CD4-positive, alpha-beta memory T cell (primary cell): ENCODE results near the gene HINT3. TPM values are rescaled to one million over a fixed set of nuclear protein-coding genes. Genes with fewer than 3 reads are reported as not detected.
A peak's percentile ranks its signal among the peaks of the same experiment; 100 is the strongest.

Source experiments
- CTCF ChIA-PET: fragments of 350-600 bp; sonication (Branson Sonifier 250); formaldehyde crosslinking; loops from one replicate; lab custom pipeline; 2021; ENCODE audit warnings: inconsistent platforms; ENCODE audit not compliant: partially characterized antibody; lab: Charles Lee
- POLR2A ChIA-PET: fragments of 350-600 bp; sonication (Branson Sonifier 250); formaldehyde crosslinking; loops from one replicate; lab custom pipeline; 2021; ENCODE audit not compliant: partially characterized antibody; lab: Charles Lee
- DNase-seq, 5 donors: peaks; one replicate each; pipeline versions ENCODE4 v3.0.0 to v3.0.0-alpha.2; 2020 to 2022; ENCODE audit warnings: mixed read lengths in 1 of 5
- H3K27ac ChIP-seq: one replicate; pipeline ENCODE4 v1.7.0; 2013; ENCODE audit warnings: low read depth, low read length
- H3K27me3 ChIP-seq: 2 replicates; pipeline ENCODE4 v1.7.0; 2013; ENCODE audit warnings: mild to moderate bottlenecking, low read length, moderate library complexity; ENCODE audit not compliant: insufficient read depth
- H3K36me3 ChIP-seq: 2 replicates; pipeline ENCODE4 v1.7.0; 2013; ENCODE audit warnings: mild to moderate bottlenecking, low read length, moderate library complexity; ENCODE audit not compliant: insufficient read depth
- H3K4me1 ChIP-seq: 2 replicates; pipeline ENCODE4 v1.7.0; 2013; ENCODE audit warnings: mild to moderate bottlenecking, low read length, moderate library complexity; ENCODE audit not compliant: insufficient read depth
- H3K4me3 ChIP-seq, 2 donors: one replicate each; pipeline ENCODE4 v1.7.0; 2013; ENCODE audit warnings: low read length in 2 of 2, mild to moderate bottlenecking in 1 of 2
- H3K9me3 ChIP-seq, 2 donors: one replicate each; pipeline ENCODE4 v1.7.0; 2013; ENCODE audit warnings: low read length in 2 of 2, control low read depth in 1 of 2; ENCODE audit not compliant: control insufficient read depth in 1 of 2
- H3K27ac Mint-ChIP-seq, 7 donors: one replicate each; pipeline ENCODE4 v1.8.0; 2020 to 2021; ENCODE audit warnings: mixed read lengths in 7 of 7, mild to moderate bottlenecking in 6 of 7, inconsistent platforms in 3 of 7, moderate library complexity in 3 of 7
- H3K27me3 Mint-ChIP-seq, 2 donors: one replicate each; pipeline ENCODE4 v1.8.0; 2020 to 2021; ENCODE audit warnings: mixed read lengths in 2 of 2
- H3K36me3 Mint-ChIP-seq, 2 donors: one replicate each; pipeline ENCODE4 v1.8.0; 2020 to 2021; ENCODE audit warnings: mixed read lengths in 2 of 2, inconsistent platforms in 1 of 2, mild to moderate bottlenecking in 1 of 2
- H3K4me1 Mint-ChIP-seq, 4 donors: one replicate each; pipeline ENCODE4 v1.8.0; 2020 to 2021; ENCODE audit warnings: mixed read lengths in 4 of 4, mild to moderate bottlenecking in 1 of 4
- H3K4me3 Mint-ChIP-seq, 8 donors: one replicate each; pipeline ENCODE4 v1.8.0; 2020 to 2021; ENCODE audit warnings: mixed read lengths in 8 of 8, mild to moderate bottlenecking in 7 of 8, moderate library complexity in 6 of 8, inconsistent platforms in 3 of 8
- H3K9me3 Mint-ChIP-seq, 8 donors: one replicate each; pipeline ENCODE4 v1.8.0; 2020 to 2021; ENCODE audit warnings: mixed read lengths in 8 of 8, mild to moderate bottlenecking in 5 of 8, inconsistent platforms in 3 of 8, moderate library complexity in 1 of 8
- intact Hi-C: fragments of 100-400 bp; cut with micrococcal nuclease; formaldehyde crosslinking; loops from one replicate; pipeline ENCODE4 v1.15.1; 2023
- polyA plus RNA-seq, 2 donors: library from polyadenylated mRNA; unstranded; fragments of 300-500 nt; fragmentation: Illumina TruSeq; gene quantifications; one replicate each; pipeline ENCODE4 v1.2.3, GENCODE V29; 2021
- total RNA-seq, 2 experiments: library from RNA; stranded (reverse); gene quantifications; one replicate each; pipeline ENCODE4 v1.2.3, GENCODE V29; 2021

Gene HINT3
- total and polyA plus RNA-seq, 4 experiments from 2014 or later, result 8.1 to 12.7 (median 10.1) TPM

GRCh38 chr6:125939026-125939425 lies 17.5 kb upstream of the HINT3 start:
- Histone ChIP-seq H3K4me3 (no peak overlapping the region), H3K9me3 (no peaks in the 10 kb centered on the region), H3K27ac (no peak overlapping the region), H3K27me3 (no peaks in the 10 kb centered on the region), H3K36me3 (no peaks in the 10 kb centered on the region), H3K4me1 (no peaks in the 10 kb centered on the region)
- H3K9me3 Mint-ChIP-seq, result no peaks in the 10 kb centered on the region
- CTCF ChIA-PET, result interaction anchor here (1.2 to 1.3 kb wide), 2 partner anchors 17 to 20 kb away, joined by 3 to 6 read pairs; partner anchors contain the start of gene HINT3
- H3K4me1 Mint-ChIP-seq, result peaks cover 0 to 7% (median 3%) of the 10 kb centered on the region in 4 donors
- POLR2A ChIA-PET, result no interaction called here
- intact Hi-C loops, result no loop called here
- H3K27ac Mint-ChIP-seq, result no peak overlapping the region
- H3K27me3 Mint-ChIP-seq, result peaks cover 2 to 7% of the 10 kb centered on the region in 2 donors
- no peaks in the 10 kb centered on the region for H3K36me3 Mint-ChIP-seq
- H3K4me3 Mint-ChIP-seq, result no peak overlapping the region
- no peak for DNase-seq

GRCh38 chr6:125939791-125940190 lies 16.8 kb upstream of the HINT3 start:
- POLR2A ChIA-PET, result no interaction called here
- no peaks in the 10 kb centered on the region for H3K27me3 ChIP-seq
- Mint-ChIP-seq H3K36me3 (no peaks in the 10 kb centered on the region), H3K4me1 (peaks cover 0 to 7% (median 5%) of the 10 kb centered on the region in 4 donors), H3K27me3 (peaks cover 2 to 7% of the 10 kb centered on the region in 2 donors), H3K9me3 (no peaks in the 10 kb centered on the region), H3K27ac (no peak overlapping the region), H3K4me3 (no peak overlapping the region)
- CTCF ChIA-PET, result interaction anchor here (1.1 to 1.2 kb wide), 2 partner anchors 21 to 159 kb away, joined by 3 read pairs; no protein-coding TSS in a partner anchor
- H3K36me3 ChIP-seq, result no peaks in the 10 kb centered on the region
- no peaks in the 10 kb centered on the region for H3K4me1 ChIP-seq
- no peak overlapping the region for H3K27ac ChIP-seq
- no peaks in the 10 kb centered on the region for H3K9me3 ChIP-seq
- intact Hi-C loops, result no loop called here
- no peak overlapping the region for H3K4me3 ChIP-seq
- no peak for DNase-seq

- Mint-ChIP-seq H3K9me3 (no peaks in the 10 kb centered on the region), H3K4me1 (peaks cover 0 to 7% (median 5%) of the 10 kb centered on the region in 4 donors), H3K27ac (no peak overlapping the region), H3K36me3 (no peaks in the 10 kb centered on the region), H3K27me3 (peaks cover 2 to 7% of the 10 kb centered on the region in 2 donors), H3K4me3 (no peak overlapping the region)
- Histone ChIP-seq H3K36me3 (no peaks in the 10 kb centered on the region), H3K27ac (no peak overlapping the region), H3K9me3 (no peaks in the 10 kb centered on the region), H3K4me1 (no peaks in the 10 kb centered on the region), H3K4me3 (no peak overlapping the region), H3K27me3 (no peaks in the 10 kb centered on the region)
- intact Hi-C loops, result no loop called here
- ChIA-PET CTCF (interaction anchor here (1.0 to 1.3 kb wide), 4 partner anchors 16 to 159 kb away, joined by 3 to 5 read pairs (median 3); partner anchors contain the start of genes HINT3 and NCOA7), POLR2A (no interaction called here)
- DNase-seq, result no peak
Observed at GRCh38 chr6:125940247-125941041, 16.1 kb upstream of the HINT3 start.

- intact Hi-C loops, result no loop called here
- H3K4me1 Mint-ChIP-seq, result peaks cover 0 to 7% (median 5%) of the 10 kb centered on the region in 4 donors
- Histone ChIP-seq H3K36me3 (no peaks in the 10 kb centered on the region), H3K4me3 (no peak overlapping the region), H3K4me1 (no peaks in the 10 kb centered on the region), H3K27ac (no peak overlapping the region), H3K9me3 (no peaks in the 10 kb centered on the region), H3K27me3 (no peaks in the 10 kb centered on the region)
- no peak for DNase-seq
- no peaks in the 10 kb centered on the region for H3K36me3 Mint-ChIP-seq
- CTCF ChIA-PET, result interaction anchor here (1.0 to 6.1 kb wide), 4 partner anchors 10 to 37 kb away, joined by 3 to 31 read pairs (median 5); partner anchors contain the start of gene HINT3
- peak overlapping the region in 1 of 7 donors; percentile 0 for H3K27ac Mint-ChIP-seq
- POLR2A ChIA-PET, result interaction anchor here (1.6 kb wide), 1 partner anchor 13 kb away, joined by 4 read pairs; the partner anchor contains the start of gene HINT3
- no peak overlapping the region for H3K4me3 Mint-ChIP-seq
- no peaks in the 10 kb centered on the region for H3K9me3 Mint-ChIP-seq
- peaks cover 2 to 11% of the 10 kb centered on the region in 2 donors for H3K27me3 Mint-ChIP-seq
Observed at GRCh38 chr6:125942672-125943527, 13.7 kb upstream of the HINT3 start.

GRCh38 chr6:125943528-125944433 lies 12.8 kb upstream of the HINT3 start:
- H3K4me3 ChIP-seq, result no peak overlapping the region
- no peak for DNase-seq
- peak overlapping the region in 1 of 7 donors; percentile 37 for H3K27ac Mint-ChIP-seq
- H3K9me3 Mint-ChIP-seq, result no peaks in the 10 kb centered on the region
- peaks cover 2 to 16% of the 10 kb centered on the region in 2 donors for H3K27me3 Mint-ChIP-seq
- H3K36me3 ChIP-seq, result no peaks in the 10 kb centered on the region
- no peaks in the 10 kb centered on the region for H3K9me3 ChIP-seq
- ChIA-PET POLR2A (interaction anchor here (1.6 kb wide), 2 partner anchors 12 to 154 kb away, joined by 4 to 6 read pairs; partner anchors contain the start of genes HINT3 and NCOA7), CTCF (interaction anchor here (1.0 to 6.1 kb wide), 5 partner anchors 9 to 153 kb away, joined by 3 to 31 read pairs (median 4); partner anchors contain the start of genes HINT3 and NCOA7)
- intact Hi-C loops, result no loop called here
- H3K27ac ChIP-seq, result no peak overlapping the region
- H3K4me1 ChIP-seq, result no peaks in the 10 kb centered on the region
- no peak overlapping the region for H3K4me3 Mint-ChIP-seq
- no peaks in the 10 kb centered on the region for H3K27me3 ChIP-seq
- H3K4me1 Mint-ChIP-seq, result peaks cover 0 to 7% (median 5%) of the 10 kb centered on the region in 4 donors
- H3K36me3 Mint-ChIP-seq, result no peaks in the 10 kb centered on the region

- no peak overlapping the region for H3K27ac Mint-ChIP-seq
- intact Hi-C loops, result no loop called here
- Histone ChIP-seq H3K4me1 (no peaks in the 10 kb centered on the region), H3K4me3 (no peak overlapping the region), H3K27ac (no peak overlapping the region), H3K27me3 (no peaks in the 10 kb centered on the region), H3K36me3 (no peaks in the 10 kb centered on the region), H3K9me3 (no peaks in the 10 kb centered on the region)
- H3K36me3 Mint-ChIP-seq, result no peaks in the 10 kb centered on the region
- POLR2A ChIA-PET, result interaction anchor here (1.6 kb wide), 2 partner anchors 12 to 154 kb away, joined by 4 to 6 read pairs; partner anchors contain the start of genes HINT3 and NCOA7
- peaks cover 0 to 7% (median 5%) of the 10 kb centered on the region in 4 donors for H3K4me1 Mint-ChIP-seq
- H3K27me3 Mint-ChIP-seq, result peaks cover 2 to 14% of the 10 kb centered on the region in 2 donors
- CTCF ChIA-PET, result interaction anchor here (0.8 to 6.1 kb wide), 4 partner anchors 9 to 633 kb away, joined by 3 to 31 read pairs (median 4); partner anchors contain the start of genes HINT3 and NCOA7
- H3K4me3 Mint-ChIP-seq, result no peak overlapping the region
- no peak for DNase-seq
- no peaks in the 10 kb centered on the region for H3K9me3 Mint-ChIP-seq
Observed at GRCh38 chr6:125944434-125944816, 12.1 kb upstream of the HINT3 start.
